Measurements from ENCODE around the gene EXD3. TPM values are rescaled to one million over a fixed set of nuclear protein-coding genes. Genes with fewer than 3 reads are reported as not detected.

EXD3 gene
- polyA plus RNA-seq, 1 of the 3 experiments (the other 2 are of a cell fraction): 11.5 TPM

- TF ChIP-seq REST (IDR thresholded peaks at IDR 0.05; ENCODE audit: low read depth, low read length): no peak
- no peak for TF ChIP-seq NRF1 (IDR thresholded peaks at IDR 0.05; ENCODE audit: low read depth, low read length)
- TF ChIP-seq POLR2AphosphoS5 (IDR thresholded peaks at IDR 0.05; ENCODE audit: low read depth, low read length): no peak
Measured at GRCh38 chr9:137406876-137407589, 15.9 kb downstream of the EXD3 start (continued).

GRCh38 chr9:137406085-137406760, 16.7 kb downstream of the EXD3 start:
- POLR2A ChIA-PET: no interaction called here
- Histone ChIP-seq H3K79me2 (ENCODE audit: insufficient read depth) (peaks cover 4% of the 10 kb centered on the region; the same call in 1 of the 2 replicates), H3K4me2 (no peak overlapping the region), H4K20me1 (ENCODE audit: insufficient read depth) (0 out of 2 replicates have a peak, but pooled peaks cover 2% of the 10 kb centered on the region), H3K27ac (ENCODE audit: low read depth in 2 of 2, low read length in 1 of 2) (no peak overlapping the region), H3K36me3 (replicated peaks in 1 of 2; ENCODE audit: control insufficient read depth in 1 of 2, insufficient read depth in 2 of 2, low read length in 1 of 2) (no peaks in the 10 kb centered on the region), H3K4me3 (ENCODE audit: low read depth in 2 of 2, low read length in 1 of 2) (no peak overlapping the region), H3K4me1 (ENCODE audit: control insufficient read depth in 1 of 2, insufficient read depth in 2 of 2, low read depth in 1 of 2, low read length in 1 of 2) (peaks cover 7 to 13% of the 10 kb centered on the region in 2 experiments; a peak in 3 of 4 replicates), H3K9ac (no peak overlapping the region), H3F3A (replicated peaks; ENCODE audit: insufficient read depth) (peaks cover 7% of the 10 kb centered on the region), H3K9me2 (no peaks in the 10 kb centered on the region), H3K9me3 (no peaks in the 10 kb centered on the region), H3K27me3 (ENCODE audit: insufficient read depth) (no peaks in the 10 kb centered on the region), H2AFZ (ENCODE audit: low read depth) (no peak overlapping the region)
- 89% methylated on average over 18 of the region's 20 CpGs for WGBS (ENCODE audit: low lambda C conversion rate)
- no peak for TF ChIP-seq REST (IDR thresholded peaks at IDR 0.05; ENCODE audit: low read depth, low read length)
- TF ChIP-seq PBX3 (IDR thresholded peaks at IDR 0.05): no peak
- TF ChIP-seq USF1 (IDR thresholded peaks at IDR 0.05; ENCODE audit: borderline replicate concordance, low read depth): no peak
- no peak for TF ChIP-seq ELF1 (IDR thresholded peaks at IDR 0.05)
- TF ChIP-seq YY1 (IDR thresholded peaks at IDR 0.05; ENCODE audit: low read depth): no peak
- no peak for TF ChIP-seq FOXJ3 (CRISPR knock-in tag; IDR thresholded peaks at IDR 0.05)
- no peak for TF ChIP-seq FOSL2 (IDR thresholded peaks at IDR 0.05; ENCODE audit: borderline replicate concordance, low read depth)
- no peak for TF ChIP-seq TCF12 (IDR thresholded peaks at IDR 0.05)
- no peak for TF ChIP-seq TEAD4 (IDR thresholded peaks at IDR 0.05; ENCODE audit: borderline replicate concordance, insufficient read depth)
- no peak for TF ChIP-seq SIN3A (IDR thresholded peaks at IDR 0.05; ENCODE audit: borderline replicate concordance, low read depth, low read length)
- no peak for DNase-seq
- CTCF ChIA-PET: interaction anchor here (1.5 kb wide), 1 partner anchor 119 kb away, joined by 5 read pairs; no protein-coding TSS in a partner anchor

All from SK-N-SH (cell line).